HEK293 (cell line): ENCODE data around the gene PSEN2.

ENCODE experiments used
- CTCF ChIA-PET: fragments of 350-600 bp; formaldehyde crosslinking; extraction: SDS; loops from one replicate; lab custom pipeline; 2021; ENCODE audit warnings: antibody characterized with exemption; lab: Yijun Ruan, JAX
- POLR2A ChIA-PET: fragments of 300-600 bp; formaldehyde crosslinking; extraction: SDS; loops from one replicate; lab custom pipeline; 2020; ENCODE audit warnings: antibody characterized with exemption, inconsistent platforms; lab: Yijun Ruan, JAX
- H3K27ac ChIP-seq: fragments of 200-500 bp; sonication (Bioruptor generic); 2 replicates; pipeline ENCODE4 v1.5.1; 2014; ENCODE audit warnings: low read depth, low read length, control low read depth, inconsistent platforms; ENCODE audit errors: extremely low read depth
- H3K36me3 ChIP-seq, 2 experiments: fragments of 200-500 bp in 1 of 2; sonication (Bioruptor generic) in 1 of 2; 1 replicate in 1 of 2; 2 replicates in 1 of 2; pipeline ENCODE4 v1.5.1; 2014 to 2017; ENCODE audit warnings: inconsistent platforms in 2 of 2, low read length in 2 of 2; ENCODE audit not compliant: control insufficient read depth in 2 of 2, insufficient read depth in 1 of 2
- H3K4me1 ChIP-seq: fragments of 200-500 bp; sonication (Bioruptor generic); 2 replicates; pipeline ENCODE4 v1.5.1; 2014; ENCODE audit warnings: mild to moderate bottlenecking, low read length, inconsistent platforms; ENCODE audit not compliant: control insufficient read depth, insufficient read depth
- H3K4me3 ChIP-seq: 2 replicates; pipeline ENCODE4 v1.5.1; 2011; ENCODE audit warnings: low read depth, mild to moderate bottlenecking, control low read depth, low read length, moderate library complexity
- H3K9me3 ChIP-seq: fragments of 200-500 bp; sonication (Bioruptor generic); 2 replicates; pipeline ENCODE4 v1.5.1; 2014; ENCODE audit warnings: low read depth, low read length, inconsistent platforms; ENCODE audit not compliant: control insufficient read depth, insufficient read depth
- BCL11B ChIP-seq: fragments of 450-650 bp; formaldehyde crosslinking; IDR thresholded peaks from 2 replicates; pipeline ENCODE4 v1.5.1; 2016; ENCODE audit warnings: low read depth, missing biosample characterization, missing genetic modification characterization
- BCL6B ChIP-seq: fragments of 450-650 bp; formaldehyde crosslinking; IDR thresholded peaks from 2 replicates; pipeline ENCODE4 v1.5.1; 2017; ENCODE audit warnings: missing biosample characterization, missing genetic modification characterization
- GFI1B ChIP-seq: fragments of 450-650 bp; formaldehyde crosslinking; IDR thresholded peaks from 2 replicates; pipeline ENCODE4 v1.5.1; 2016; ENCODE audit warnings: missing biosample characterization, missing genetic modification characterization
- GLIS2 ChIP-seq: fragments of 450-650 bp; formaldehyde crosslinking; IDR thresholded peaks from 2 replicates; pipeline ENCODE4 v1.5.1; 2016; ENCODE audit warnings: missing biosample characterization, missing genetic modification characterization
- IKZF3 ChIP-seq: fragments of 450-650 bp; IDR thresholded peaks from 2 replicates; pipeline ENCODE4 v1.5.0; 2018; ENCODE audit warnings: missing biosample characterization, mild to moderate bottlenecking, missing genetic modification characterization, moderate library complexity
- KLF17 ChIP-seq: fragments of 450-650 bp; formaldehyde crosslinking; IDR thresholded peaks from 2 replicates; pipeline ENCODE4 v1.5.1; 2016; ENCODE audit warnings: missing biosample characterization, missing genetic modification characterization
- KLF9 ChIP-seq: fragments of 450-650 bp; formaldehyde crosslinking; IDR thresholded peaks from 2 replicates; pipeline ENCODE4 v1.5.1; 2016; ENCODE audit warnings: missing biosample characterization, missing genetic modification characterization, low read depth
- PRDM4 ChIP-seq: fragments of 450-650 bp; formaldehyde crosslinking; IDR thresholded peaks from 2 replicates; pipeline ENCODE4 v1.5.1; 2017; ENCODE audit warnings: missing biosample characterization, missing genetic modification characterization
- REPIN1 ChIP-seq: fragments of 450-650 bp; formaldehyde crosslinking; IDR thresholded peaks from 2 replicates; pipeline ENCODE4 v1.5.1; 2017; ENCODE audit warnings: missing biosample characterization, missing genetic modification characterization, low read depth
- SP2 ChIP-seq: fragments of 450-650 bp; formaldehyde crosslinking; IDR thresholded peaks from 2 replicates; pipeline ENCODE4 v1.5.1; 2016; ENCODE audit warnings: missing biosample characterization, missing genetic modification characterization
- WT1 ChIP-seq: fragments of 450-650 bp; formaldehyde crosslinking; IDR thresholded peaks from 2 replicates; pipeline ENCODE4 v1.5.1; 2016; ENCODE audit warnings: missing biosample characterization, missing genetic modification characterization
- YY2 ChIP-seq: fragments of 450-650 bp; formaldehyde crosslinking; IDR thresholded peaks from 2 replicates; pipeline ENCODE4 v1.5.1; 2016; ENCODE audit warnings: missing biosample characterization, missing genetic modification characterization
- ZBTB6 ChIP-seq: fragments of 450-650 bp; formaldehyde crosslinking; IDR thresholded peaks from 2 replicates; pipeline ENCODE4 v1.5.1; 2017; ENCODE audit warnings: missing biosample characterization, missing genetic modification characterization
- ZBTB8A ChIP-seq: fragments of 450-650 bp; formaldehyde crosslinking; IDR thresholded peaks from 2 replicates; pipeline ENCODE4 v1.5.1; 2016; ENCODE audit warnings: missing biosample characterization, missing genetic modification characterization
- ZIC2 ChIP-seq: fragments of 450-650 bp; formaldehyde crosslinking; IDR thresholded peaks from 2 replicates; pipeline ENCODE4 v1.5.1; 2016; ENCODE audit warnings: missing biosample characterization, missing genetic modification characterization
- ZNF133 ChIP-seq: fragments of 450-650 bp; formaldehyde crosslinking; IDR thresholded peaks from 2 replicates; pipeline ENCODE4 v1.5.1; 2016; ENCODE audit warnings: missing biosample characterization, missing genetic modification characterization
- ZNF174 ChIP-seq: fragments of 450-650 bp; formaldehyde crosslinking; IDR thresholded peaks from 2 replicates; pipeline ENCODE4 v1.5.0; 2017; ENCODE audit warnings: missing biosample characterization, mild to moderate bottlenecking, missing genetic modification characterization
- ZNF18 ChIP-seq: fragments of 450-650 bp; formaldehyde crosslinking; IDR thresholded peaks from 2 replicates; pipeline ENCODE4 v1.5.1; 2016; ENCODE audit warnings: missing biosample characterization, missing genetic modification characterization
- ZNF2 ChIP-seq: fragments of 450-650 bp; formaldehyde crosslinking; IDR thresholded peaks from 2 replicates; pipeline ENCODE4 v1.5.1; 2016; ENCODE audit warnings: missing biosample characterization, missing genetic modification characterization
- ZNF391 ChIP-seq: fragments of 450-650 bp; formaldehyde crosslinking; IDR thresholded peaks from 2 replicates; pipeline ENCODE4 v1.5.1; 2016; ENCODE audit warnings: low read depth, missing biosample characterization, missing genetic modification characterization, borderline replicate concordance
- ZNF501 ChIP-seq: fragments of 450-650 bp; formaldehyde crosslinking; IDR thresholded peaks from 2 replicates; pipeline ENCODE4 v1.5.1; 2016; ENCODE audit warnings: missing biosample characterization, missing genetic modification characterization
- ZNF596 ChIP-seq: fragments of 450-650 bp; IDR thresholded peaks from 2 replicates; pipeline ENCODE4 v1.5.0; 2018; ENCODE audit warnings: missing biosample characterization, mild to moderate bottlenecking, missing genetic modification characterization, moderate library complexity
- ZNF621 ChIP-seq: fragments of 450-650 bp; formaldehyde crosslinking; IDR thresholded peaks from 2 replicates; pipeline ENCODE4 v1.5.1; 2017; ENCODE audit warnings: missing biosample characterization, missing genetic modification characterization
- ZNF624 ChIP-seq: fragments of 450-650 bp; formaldehyde crosslinking; IDR thresholded peaks from 2 replicates; pipeline ENCODE4 v1.5.1; 2017; ENCODE audit warnings: missing biosample characterization, missing genetic modification characterization
- ZNF639 ChIP-seq: fragments of 450-650 bp; formaldehyde crosslinking; IDR thresholded peaks from 2 replicates; pipeline ENCODE4 v1.5.1; 2016; ENCODE audit warnings: missing biosample characterization, missing genetic modification characterization
- ZNF654 ChIP-seq: fragments of 450-650 bp; formaldehyde crosslinking; IDR thresholded peaks from 2 replicates; pipeline ENCODE4 v1.5.1; 2016; ENCODE audit warnings: low read depth, missing biosample characterization, missing genetic modification characterization
- ZNF785 ChIP-seq: fragments of 450-650 bp; formaldehyde crosslinking; IDR thresholded peaks from 2 replicates; pipeline ENCODE4 v1.5.1; 2016; ENCODE audit warnings: missing biosample characterization, missing genetic modification characterization
- ZNF830 ChIP-seq: fragments of 450-650 bp; IDR thresholded peaks from 2 replicates; pipeline ENCODE4 v1.5.0; 2018; ENCODE audit warnings: missing biosample characterization, missing genetic modification characterization, low read depth, mild to moderate bottlenecking, moderate library complexity
- ZNF843 ChIP-seq: fragments of 450-650 bp; formaldehyde crosslinking; IDR thresholded peaks from 2 replicates; pipeline ENCODE4 v1.5.1; 2016; ENCODE audit warnings: missing biosample characterization, missing genetic modification characterization

The PSEN2 gene

GRCh38 chr1:226870401-226871279 lies at the start of gene PSEN2:
Gene PSEN2 (plus strand): TSS chr1:226870616. CDS start chr1:226881908, 11,292 bp downstream.
- peak within 1 kb of the TSS; percentile 59; the same call in 1 of the 2 replicates for H3K27ac ChIP-seq
- CTCF ChIA-PET, result interaction anchor here (0.5 to 1.0 kb wide), 3 partner anchors 45 to 1281 kb away, joined by 3 to 4 read pairs (median 3); no protein-coding TSS in a partner anchor
- POLR2A ChIA-PET, result interaction anchor here (0.6 to 1.0 kb wide), 2 partner anchors 70 to 168 kb away, joined by 3 to 5 read pairs; partner anchors contain the start of gene COQ8A
- TF ChIP-seq REPIN1 (no peak), ZBTB6 (no peak; the same call in 1 of the 2 replicates), ZNF501 (tag by site-specific recombination) (peak; percentile 51; the same call in 1 of the 2 replicates), IKZF3 (tag by site-specific recombination) (no peak; the same call in none of the 2 replicates), ZNF785 (tag by site-specific recombination) (peak; percentile 93), BCL11B (tag by site-specific recombination) (0 out of 2 replicates have a peak, but pooled peaks have one; percentile 41), WT1 (tag by site-specific recombination) (no peak), ZNF621 (tag by site-specific recombination) (no peak), ZNF624 (tag by site-specific recombination) (no peak), ZNF639 (tag by site-specific recombination) (no peak), YY2 (tag by site-specific recombination) (no peak), KLF17 (tag by site-specific recombination) (peak; percentile 61), ZNF391 (tag by site-specific recombination) (no peak), ZNF174 (no peak), PRDM4 (tag by site-specific recombination) (no peak), BCL6B (tag by site-specific recombination) (no peak), ZNF843 (no peak), ZIC2 (tag by site-specific recombination) (0 out of 2 replicates have a peak, but pooled peaks have one; percentile 47), ZNF18 (no peak), ZNF2 (tag by site-specific recombination) (no peak), ZNF830 (tag by site-specific recombination) (no peak), GLIS2 (tag by site-specific recombination) (peak; percentile 72), GFI1B (no peak), ZNF596 (tag by site-specific recombination) (peak; percentile 54), ZNF654 (no peak), ZBTB8A (tag by site-specific recombination) (peak; percentile 82; the same call in 1 of the 2 replicates), ZNF133 (tag by site-specific recombination) (no peak), SP2 (tag by site-specific recombination) (peak; percentile 46), KLF9 (tag by site-specific recombination) (peak; percentile 74; the same call in 1 of the 2 replicates)

More at GRCh38 chr1:226870401-226871279, at the start of gene PSEN2:
- no peaks in the 10 kb centered on the region for H3K36me3 ChIP-seq
- peak within 1 kb of the TSS; percentile 70 for H3K4me3 ChIP-seq
- H3K4me1 ChIP-seq, result peaks cover 16% of the 10 kb centered on the region
- H3K9me3 ChIP-seq, result no peaks in the 10 kb centered on the region
